Measurements from ENCODE around the gene KLF6.

- TF ChIP-seq CTCF (IDR thresholded peaks at IDR 0.05): no peak
- TF ChIP-seq POLR2A (IDR thresholded peaks at IDR 0.05): no peak
These were observed 5.8 kb upstream of the KLF6 start for GRCh38 chr10:3790858-3791257.

All from Peyer's patch (tissue), 4 donors.